Measurements from ENCODE around the gene IGFBP6. TPM values are rescaled to one million over a fixed set of nuclear protein-coding genes. Genes with fewer than 3 reads are reported as not detected.

The IGFBP6 gene
- total RNA-seq, 3 donors from 2014 or later (not counting 1 experiment from before 2014, with no cell fraction given), result 0.61 TPM; not detected in 2

DNA sequence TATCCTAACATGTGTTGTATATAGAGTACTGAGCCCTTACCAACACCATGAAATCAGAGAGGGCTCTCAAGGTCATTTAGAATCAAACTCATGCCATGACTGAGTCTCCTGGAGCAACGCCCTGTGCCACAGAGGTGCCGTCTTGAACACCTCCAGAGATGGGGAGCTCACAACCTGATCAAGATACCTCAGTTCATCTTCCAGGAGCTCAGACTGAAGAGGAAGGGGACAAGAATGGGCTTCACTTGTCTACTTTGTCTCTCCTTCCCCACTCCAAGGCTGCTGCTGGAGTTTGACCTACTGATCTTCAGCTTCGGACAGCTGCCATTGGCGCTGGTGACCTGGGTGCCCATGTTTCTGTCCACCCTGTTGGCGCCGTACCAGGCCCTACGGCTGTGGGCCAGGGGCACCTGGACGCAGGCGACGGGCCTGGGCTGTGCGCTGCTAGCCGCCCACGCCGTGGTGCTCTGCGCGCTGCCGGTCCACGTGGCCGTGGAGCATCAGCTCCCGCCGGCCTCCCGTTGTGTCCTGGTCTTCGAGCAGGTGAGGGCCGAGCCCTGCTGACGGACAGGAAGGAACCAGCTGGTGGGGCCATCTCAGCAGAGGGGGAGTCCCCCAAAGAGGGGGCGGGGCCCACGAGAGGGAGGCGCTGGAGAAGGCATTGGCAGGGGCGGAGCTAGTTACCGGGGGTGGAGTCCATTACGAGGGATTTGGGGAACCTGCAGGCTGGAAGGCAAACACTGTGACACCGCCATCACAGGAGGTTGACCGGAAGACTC, 17.8 kb downstream of the IGFBP6 start:
- Histone ChIP-seq H3K4me3 (ENCODE audit: low read length) (no peak overlapping the region), H3K36me3 (ENCODE audit: control insufficient read depth, insufficient read depth, low read length) (no peaks in the 10 kb centered on the region), H3K4me1 (ENCODE audit: control insufficient read depth, insufficient read depth, low read length) (no peaks in the 10 kb centered on the region), H3K27ac (ENCODE audit: low read length) (no peak overlapping the region), H3K9me3 (ENCODE audit: control insufficient read depth, insufficient read depth, low read length) (no peaks in the 10 kb centered on the region), H3K27me3 (ENCODE audit: control insufficient read depth, insufficient read depth, low read length) (no peaks in the 10 kb centered on the region)
- WGBS (ENCODE audit: insufficient coverage), result 92% methylated on average over 33 of the region's 33 CpGs
- Mint-ChIP-seq H3K9me3 (no peaks in the 10 kb centered on the region), H3K27ac (no peak overlapping the region), H3K4me1 (no peaks in the 10 kb centered on the region), H3K27me3 (ENCODE audit: low read depth in 2 of 2) (peaks cover 0 to 7% of the 10 kb centered on the region in 2 donors), H3K4me3 (no peak overlapping the region), H3K36me3 (no peaks in the 10 kb centered on the region)
- intact Hi-C loops (cut with micrococcal nuclease), result no loop called here
- TF ChIP-seq, protein P1, sequence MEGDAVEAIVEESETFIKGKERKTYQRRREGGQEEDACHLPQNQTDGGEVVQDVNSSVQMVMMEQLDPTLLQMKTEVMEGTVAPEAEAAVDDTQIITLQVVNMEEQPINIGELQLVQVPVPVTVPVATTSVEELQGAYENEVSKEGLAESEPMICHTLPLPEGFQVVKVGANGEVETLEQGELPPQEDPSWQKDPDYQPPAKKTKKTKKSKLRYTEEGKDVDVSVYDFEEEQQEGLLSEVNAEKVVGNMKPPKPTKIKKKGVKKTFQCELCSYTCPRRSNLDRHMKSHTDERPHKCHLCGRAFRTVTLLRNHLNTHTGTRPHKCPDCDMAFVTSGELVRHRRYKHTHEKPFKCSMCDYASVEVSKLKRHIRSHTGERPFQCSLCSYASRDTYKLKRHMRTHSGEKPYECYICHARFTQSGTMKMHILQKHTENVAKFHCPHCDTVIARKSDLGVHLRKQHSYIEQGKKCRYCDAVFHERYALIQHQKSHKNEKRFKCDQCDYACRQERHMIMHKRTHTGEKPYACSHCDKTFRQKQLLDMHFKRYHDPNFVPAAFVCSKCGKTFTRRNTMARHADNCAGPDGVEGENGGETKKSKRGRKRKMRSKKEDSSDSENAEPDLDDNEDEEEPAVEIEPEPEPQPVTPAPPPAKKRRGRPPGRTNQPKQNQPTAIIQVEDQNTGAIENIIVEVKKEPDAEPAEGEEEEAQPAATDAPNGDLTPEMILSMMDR (IDR thresholded peaks at IDR 0.05), result no peak
- DNase-seq (no peak), ATAC-seq (no peak)

DNA sequence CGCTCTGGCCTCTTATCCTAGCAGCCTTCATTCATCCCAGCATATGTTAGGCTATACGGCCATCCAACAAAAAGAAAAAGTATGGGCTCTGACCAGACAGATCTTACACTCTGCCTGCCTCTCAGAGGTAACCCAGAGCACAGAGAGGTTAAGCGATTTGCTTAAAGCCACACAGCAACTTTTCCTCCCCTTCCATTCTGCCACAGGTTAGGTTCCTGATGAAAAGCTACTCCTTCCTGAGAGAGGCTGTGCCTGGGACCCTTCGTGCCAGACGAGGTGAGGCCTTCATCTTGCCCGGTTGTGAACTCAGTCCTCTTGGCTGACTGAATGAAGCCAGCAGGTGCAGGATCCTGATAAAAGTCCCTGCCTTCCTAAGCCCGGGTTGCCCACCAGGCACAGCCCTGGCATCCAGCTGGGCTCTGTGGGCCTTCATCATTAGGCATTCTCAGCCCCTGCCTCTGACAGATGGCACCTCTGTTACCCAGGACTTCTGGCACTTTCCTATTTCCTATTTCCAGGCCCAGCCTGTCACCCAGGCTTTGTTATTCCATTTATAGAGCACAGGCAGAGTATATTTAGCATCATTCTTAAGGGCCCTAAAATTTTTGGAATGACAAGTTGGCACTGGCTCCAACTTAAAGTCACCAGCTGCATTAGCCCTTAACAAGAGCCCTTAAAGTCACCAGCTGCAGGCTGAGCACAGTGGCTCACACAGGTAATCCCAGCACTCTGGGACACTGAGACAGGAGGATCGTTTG, 18.6 kb downstream of the IGFBP6 start:
- Mint-ChIP-seq H3K36me3 (no peaks in the 10 kb centered on the region), H3K9me3 (no peaks in the 10 kb centered on the region), H3K4me1 (no peaks in the 10 kb centered on the region), H3K4me3 (no peak overlapping the region), H3K27me3 (ENCODE audit: low read depth in 2 of 2) (peaks cover 0 to 7% of the 10 kb centered on the region in 2 donors), H3K27ac (no peak overlapping the region)
- H3K4me3 ChIP-seq (ENCODE audit: low read length), result no peak overlapping the region
- 91% methylated on average over 8 of the region's 8 CpGs for WGBS (ENCODE audit: insufficient coverage)
- no peaks in the 10 kb centered on the region for H3K9me3 ChIP-seq (ENCODE audit: control insufficient read depth, insufficient read depth, low read length)
- H3K27me3 ChIP-seq (ENCODE audit: control insufficient read depth, insufficient read depth, low read length), result no peaks in the 10 kb centered on the region
- TF ChIP-seq, protein P1 (IDR thresholded peaks at IDR 0.05), result no peak
- no peak for ATAC-seq
- H3K27ac ChIP-seq (ENCODE audit: low read length), result no peak overlapping the region
- intact Hi-C loops (cut with micrococcal nuclease), result no loop called here
- H3K4me1 ChIP-seq (ENCODE audit: control insufficient read depth, insufficient read depth, low read length), result no peaks in the 10 kb centered on the region
- H3K36me3 ChIP-seq (ENCODE audit: control insufficient read depth, insufficient read depth, low read length), result no peaks in the 10 kb centered on the region
- DNase-seq, result no peak

DNA sequence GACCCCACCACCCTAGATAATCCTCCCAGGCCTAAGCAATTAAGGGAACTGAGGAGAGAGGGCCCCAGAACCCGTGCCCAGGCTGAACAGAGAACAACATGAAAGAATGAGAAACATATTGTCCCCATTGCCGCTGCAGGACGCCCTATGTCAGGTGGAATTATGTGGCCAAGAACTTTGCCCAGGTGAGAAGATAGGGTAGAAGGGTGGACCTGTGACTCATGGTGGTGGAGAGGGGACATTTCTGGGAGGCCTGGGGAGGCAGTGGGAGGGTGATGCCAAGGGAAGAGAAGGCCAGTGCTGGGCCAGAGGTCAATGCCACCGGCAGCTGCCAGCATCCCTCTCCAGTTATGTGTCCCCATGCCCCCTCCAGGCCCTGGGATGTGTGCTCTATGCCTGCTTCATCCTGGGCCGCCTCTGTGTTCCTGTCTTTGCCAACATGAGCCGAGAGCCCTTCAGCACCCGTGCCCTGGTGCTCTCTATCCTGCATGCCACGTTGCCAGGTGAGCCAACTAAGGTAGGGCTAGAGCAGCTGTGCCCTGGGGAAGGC, 21.4 kb downstream of the IGFBP6 start:
- Histone ChIP-seq H3K27me3 (ENCODE audit: control insufficient read depth, insufficient read depth, low read length) (no peaks in the 10 kb centered on the region), H3K27ac (ENCODE audit: low read length) (no peak overlapping the region), H3K4me3 (ENCODE audit: low read length) (no peak overlapping the region), H3K36me3 (ENCODE audit: control insufficient read depth, insufficient read depth, low read length) (no peaks in the 10 kb centered on the region), H3K9me3 (ENCODE audit: control insufficient read depth, insufficient read depth, low read length) (no peaks in the 10 kb centered on the region), H3K4me1 (ENCODE audit: control insufficient read depth, insufficient read depth, low read length) (no peaks in the 10 kb centered on the region)
- DNase-seq (no peak), ATAC-seq (no peak)
- H3K9me3 Mint-ChIP-seq, result no peaks in the 10 kb centered on the region
- no peaks in the 10 kb centered on the region for H3K27me3 Mint-ChIP-seq (ENCODE audit: low read depth in 2 of 2)
- intact Hi-C loops (cut with micrococcal nuclease), result no loop called here
- H3K36me3 Mint-ChIP-seq, result no peaks in the 10 kb centered on the region
- TF ChIP-seq, protein P1 (IDR thresholded peaks at IDR 0.05), result no peak
- H3K4me3 Mint-ChIP-seq, result no peak overlapping the region
- 84% methylated on average over 8 of the region's 8 CpGs for WGBS (ENCODE audit: insufficient coverage)
- H3K27ac Mint-ChIP-seq, result no peak overlapping the region
- no peaks in the 10 kb centered on the region for H3K4me1 Mint-ChIP-seq
